Fibroblast of villous mesenchyme (primary cell): ENCODE measurements around the gene YES1. TPM values are rescaled to one million over a fixed set of nuclear protein-coding genes. Genes with fewer than 3 reads are reported as not detected.

Experiments used
- DNase-seq: peaks from one replicate; pipeline ENCODE4 v3.0.0-alpha.2; 2010; ENCODE audit warnings: low read depth
- H3K4me3 ChIP-seq: 2 replicates; pipeline ENCODE4 v1.5.1; 2011; ENCODE audit warnings: low read depth, mild to moderate bottlenecking, low read length
- CTCF ChIP-seq: IDR thresholded peaks from 2 replicates; pipeline ENCODE4 v1.5.1; 2012; ENCODE audit warnings: low read depth, mild to moderate bottlenecking, low read length; ENCODE audit not compliant: insufficient read depth
- total RNA-seq: library from RNA; depleted of rRNA; stranded (reverse); fragments of >200 nt; gene quantifications from 2 replicates; pipeline ENCODE4 v1.2.3, GENCODE V29; 2012

Gene YES1
- total RNA-seq, 1 donor = 87.7 TPM

GRCh38 chr18:845152-845819, 33.2 kb upstream of the YES1 start:
- no peak overlapping the region for H3K4me3 ChIP-seq
- TF ChIP-seq CTCF = no peak
- peak; percentile 76 for DNase-seq

GRCh38 chr18:841647-842370, 29.8 kb upstream of the YES1 start:
- no peak for DNase-seq
- TF ChIP-seq CTCF = no peak
- no peak overlapping the region for H3K4me3 ChIP-seq

- no peak overlapping the region for H3K4me3 ChIP-seq
- no peak for DNase-seq
- no peak for TF ChIP-seq CTCF
Measured at GRCh38 chr18:840516-840915, 28.5 kb upstream of the YES1 start.

- DNase-seq = no peak
- TF ChIP-seq CTCF = no peak
- H3K4me3 ChIP-seq = no peak overlapping the region
Measured at GRCh38 chr18:840023-840408, 28.0 kb upstream of the YES1 start.

GRCh38 chr18:839224-840022, 27.4 kb upstream of the YES1 start:
- TF ChIP-seq CTCF = peak; percentile 94
- H3K4me3 ChIP-seq = no peak overlapping the region
- peak; percentile 78 for DNase-seq

GRCh38 chr18:837922-838321, 25.9 kb upstream of the YES1 start:
- no peak overlapping the region for H3K4me3 ChIP-seq
- no peak for DNase-seq
- TF ChIP-seq CTCF = no peak
